IMR-90 (cell line): ENCODE measurements around the gene APOC1. TPM values are rescaled to one million over a fixed set of nuclear protein-coding genes. Genes with fewer than 3 reads are reported as not detected.

Experiments used
- ATAC-seq: fragments of 200-7000 bp; cut with Tn5 transposase; 2 replicates; pipeline ENCODE4 v1.9.1; 2020; ENCODE audit warnings: low read depth, mild to moderate bottlenecking, moderate library complexity
- BruUV-seq: library from RNA; stranded (reverse); fragments of 400-500 nt; replicated peaks from 2 replicates; lab custom pipeline; 2021; lab: Mats Ljungman, UMichigan
- CTCF ChIA-PET: fragments of 300-600 bp; formaldehyde crosslinking; extraction: SDS; loops from one replicate; lab custom pipeline; 2021; ENCODE audit warnings: antibody characterized with exemption; lab: Yijun Ruan, JAX
- POLR2A ChIA-PET: fragments of 300-600 bp; sonication (Branson Sonifier 250); formaldehyde crosslinking; loops from one replicate; lab custom pipeline; 2022; ENCODE audit warnings: antibody characterized with exemption; ENCODE audit not compliant: unreplicated experiment; lab: Charles Lee
- DNase-seq: peaks from one replicate; pipeline ENCODE4 v3.0.0; 2013
- H2AFZ ChIP-seq: replicated peaks from 2 replicates; pipeline ENCODE3; 2013; ENCODE audit warnings: low read length, mild to moderate bottlenecking; ENCODE audit not compliant: poor library complexity
- H2AK5ac ChIP-seq: 2 replicates; pipeline ENCODE4 v1.6.1; 2013; ENCODE audit warnings: low read depth, low read length, inconsistent platforms
- H2AK9ac ChIP-seq: replicated peaks from 2 replicates; pipeline ENCODE3; 2013; ENCODE audit warnings: mild to moderate bottlenecking, low read depth, low read length, moderate library complexity; ENCODE audit not compliant: poor library complexity
- H2BK120ac ChIP-seq: 2 replicates; pipeline ENCODE4 v1.6.1; 2013; ENCODE audit warnings: low read depth, low read length, inconsistent platforms
- H2BK15ac ChIP-seq: 3 replicates; pipeline ENCODE4 v1.6.1; 2013; ENCODE audit warnings: low read depth, low read length, inconsistent platforms
- H2BK20ac ChIP-seq: 2 replicates; pipeline ENCODE4 v1.6.1; 2013; ENCODE audit warnings: low read depth, mild to moderate bottlenecking, inconsistent platforms, low read length, moderate library complexity
- H2BK5ac ChIP-seq: 2 replicates; pipeline ENCODE4 v1.6.1; 2013; ENCODE audit warnings: mild to moderate bottlenecking, low read depth, low read length, inconsistent platforms; ENCODE audit not compliant: poor library complexity, severe bottlenecking
- H3K14ac ChIP-seq: replicated peaks from 2 replicates; pipeline ENCODE4 v1.6.1; 2013; ENCODE audit warnings: low read depth, low read length, inconsistent platforms
- H3K18ac ChIP-seq: 2 replicates; pipeline ENCODE4 v1.6.1; 2013; ENCODE audit warnings: low read depth, low read length, control low read depth
- H3K23ac ChIP-seq: 2 replicates; pipeline ENCODE4 v1.6.1; 2013; ENCODE audit warnings: low read depth, low read length, inconsistent platforms
- H3K27ac ChIP-seq: 2 replicates; pipeline ENCODE4 v1.5.1; 2013; ENCODE audit warnings: mild to moderate bottlenecking, control low read depth, low read length; ENCODE audit not compliant: insufficient read depth
- H3K27me3 ChIP-seq: 2 replicates; pipeline ENCODE4 v1.6.1; 2013; ENCODE audit warnings: low read length; ENCODE audit not compliant: control insufficient read depth, insufficient read depth
- H3K36me3 ChIP-seq: 2 replicates; pipeline ENCODE4 v1.6.1; 2013; ENCODE audit warnings: low read length, mixed read lengths; ENCODE audit not compliant: control insufficient read depth, insufficient read depth
- H3K4ac ChIP-seq: 2 replicates; pipeline ENCODE4 v1.6.1; 2013; ENCODE audit warnings: low read depth, low read length, inconsistent platforms
- H3K4me1 ChIP-seq: 2 replicates; pipeline ENCODE4 v1.6.1; 2013; ENCODE audit warnings: low read length, mixed read lengths; ENCODE audit not compliant: control insufficient read depth, insufficient read depth
- H3K4me2 ChIP-seq: 2 replicates; pipeline ENCODE4 v1.6.1; 2013; ENCODE audit warnings: low read depth, mild to moderate bottlenecking, control low read depth, low read length, moderate library complexity
- H3K4me3 ChIP-seq: 2 replicates; pipeline ENCODE4 v1.5.1; 2013; ENCODE audit warnings: low read depth, mild to moderate bottlenecking, control low read depth, low read length, moderate library complexity; ENCODE audit not compliant: insufficient read depth
- H3K56ac ChIP-seq: 2 replicates; pipeline ENCODE4 v1.6.1; 2013; ENCODE audit warnings: low read length, inconsistent platforms; ENCODE audit not compliant: insufficient read depth; ENCODE audit errors: extremely low read depth
- H3K79me1 ChIP-seq, 2 experiments: 2 replicates each; pipeline ENCODE4 v1.6.1; 2013; ENCODE audit warnings: low read length in 2 of 2, inconsistent platforms in 1 of 2, low read depth in 1 of 2
- H3K9ac ChIP-seq: 2 replicates; pipeline ENCODE4 v1.6.1; 2013; ENCODE audit warnings: low read depth, low read length, control low read depth
- H3K9me1 ChIP-seq: 2 replicates; pipeline ENCODE4 v1.6.1; 2013; ENCODE audit warnings: low read length, inconsistent platforms; ENCODE audit not compliant: insufficient read depth
- H3K9me3 ChIP-seq: 2 replicates; pipeline ENCODE4 v1.6.1; 2013; ENCODE audit warnings: low read length; ENCODE audit not compliant: control insufficient read depth, insufficient read depth
- H4K20me1 ChIP-seq: 2 replicates; pipeline ENCODE4 v1.6.1; 2013; ENCODE audit warnings: low read length, inconsistent platforms; ENCODE audit not compliant: insufficient read depth
- H4K5ac ChIP-seq: 2 replicates; pipeline ENCODE4 v1.6.1; 2013; ENCODE audit warnings: mild to moderate bottlenecking, low read depth, low read length, control low read depth
- H4K8ac ChIP-seq, 2 experiments: 2 replicates each; pipeline ENCODE4 v1.6.1; 2013; ENCODE audit warnings: low read depth in 2 of 2, low read length in 2 of 2, control low read depth in 1 of 2, inconsistent platforms in 1 of 2
- H4K91ac ChIP-seq: 2 replicates; pipeline ENCODE4 v1.6.1; 2013; ENCODE audit warnings: low read depth, low read length, inconsistent platforms; ENCODE audit not compliant: insufficient read depth
- BHLHE40 ChIP-seq: fragments of 150-350 bp; IDR thresholded peaks from 2 replicates; pipeline ENCODE4 v1.6.1; 2016; ENCODE audit warnings: mild to moderate bottlenecking, low read depth, low read length
- CHD1 ChIP-seq: IDR thresholded peaks from 2 replicates; pipeline ENCODE4 v1.6.1; 2012; ENCODE audit warnings: low read depth, low read length, improper control_type of control experiment
- FOS ChIP-seq: fragments of 150-350 bp; IDR thresholded peaks from 2 replicates; pipeline ENCODE4 v1.6.1; 2016; ENCODE audit warnings: low read depth, low read length
- MAFK ChIP-seq: IDR thresholded peaks from 2 replicates; pipeline ENCODE4 v1.6.1; 2012; ENCODE audit warnings: low read depth, low read length, improper control_type of control experiment
- MAZ ChIP-seq: IDR thresholded peaks from 2 replicates; pipeline ENCODE4 v1.6.1; 2012; ENCODE audit warnings: low read depth, mild to moderate bottlenecking, low read length, improper control_type of control experiment, moderate library complexity, borderline replicate concordance
- MXI1 ChIP-seq: IDR thresholded peaks from 2 replicates; pipeline ENCODE4 v1.6.1; 2012; ENCODE audit warnings: low read depth, mild to moderate bottlenecking, low read length, moderate library complexity, borderline replicate concordance
- NFE2L2 ChIP-seq: fragments of 150-350 bp; IDR thresholded peaks from 2 replicates; pipeline ENCODE4 v1.6.1; 2016; ENCODE audit warnings: low read depth, mild to moderate bottlenecking, low read length
- POLR2A ChIP-seq: IDR thresholded peaks from 2 replicates; pipeline ENCODE4 v1.6.1; 2012; ENCODE audit warnings: mild to moderate bottlenecking, low read depth, low read length
- RAD21 ChIP-seq: IDR thresholded peaks from 2 replicates; pipeline ENCODE4 v1.6.1; 2012; ENCODE audit warnings: low read length, improper control_type of control experiment
- SMC3 ChIP-seq: fragments of 150-350 bp; IDR thresholded peaks from 2 replicates; pipeline ENCODE4 v1.6.1; 2016; ENCODE audit warnings: low read depth, mild to moderate bottlenecking, antibody characterized with exemption, low read length, moderate library complexity
- WGBS, 2 experiments: methylation state at CpG; one replicate each; pipeline versions ENCODE4 v1.1.5 to v1.1.7; 2013; ENCODE audit warnings: missing lambda C conversion rate in 2 of 2; ENCODE audit not compliant: insufficient read length in 1 of 2; ENCODE audit errors: extremely low coverage in 2 of 2; 5-methylcytosine and 5-hydroxymethylcytosine counted together
- dilution Hi-C: fragments of 300-500 bp; cut with HindIII; formaldehyde crosslinking; loops from one replicate; pipeline ENCODE4 v1.14.3; 2018; ENCODE audit warnings: low sequenced_read_pairs; ENCODE audit not compliant: unreplicated experiment
- in situ Hi-C: fragments of 300-500 bp; cut with MboI; formaldehyde crosslinking; loops from 3 replicates; pipeline ENCODE4 v1.14.3; 2019; ENCODE audit warnings: low sequenced_read_pairs, inconsistent platforms, mixed read lengths
- intact Hi-C: fragments of 100-400 bp; cut with micrococcal nuclease; formaldehyde crosslinking; loops from 2 replicates; pipeline ENCODE4 v1.10.0; 2022
- polyA plus RNA-seq, 3 experiments: library from polyadenylated mRNA; depleted of rRNA; stranded (reverse); fragments of >200 nt; gene quantifications; 2 replicates each; pipeline ENCODE4 v1.2.3, GENCODE V29; 2012; ENCODE audit warnings: low replicate concordance in 1 of 3
- total RNA-seq: library from RNA; depleted of rRNA; stranded (reverse); fragments of >200 nt; gene quantifications from 2 replicates; pipeline ENCODE4 v1.2.3, GENCODE V29; 2012
- TF ChIP-seq, protein P1 (sequence below): conservative IDR thresholded peaks from 2 replicates; pipeline ENCODE4 v1.5.1; 2012; ENCODE audit warnings: mild to moderate bottlenecking, low read depth, low read length, improper control_type of control experiment
- TF ChIP-seq, protein P2 (sequence below): fragments of 150-350 bp; IDR thresholded peaks from 2 replicates; pipeline ENCODE4 v1.6.1; 2017; ENCODE audit warnings: mild to moderate bottlenecking, antibody characterized with exemption, low read length, low read depth
- TF ChIP-seq, protein P3 (sequence below): fragments of 150-350 bp; IDR thresholded peaks from 2 replicates; pipeline ENCODE4 v1.6.1; 2016; ENCODE audit warnings: low read depth, mild to moderate bottlenecking, low read length, moderate library complexity, borderline replicate concordance

Gene APOC1
- total and polyA plus RNA-seq, 2 of the 4 experiments (the other 2 are of a cell fraction) = 1.1 TPM; not detected in 1

DNA sequence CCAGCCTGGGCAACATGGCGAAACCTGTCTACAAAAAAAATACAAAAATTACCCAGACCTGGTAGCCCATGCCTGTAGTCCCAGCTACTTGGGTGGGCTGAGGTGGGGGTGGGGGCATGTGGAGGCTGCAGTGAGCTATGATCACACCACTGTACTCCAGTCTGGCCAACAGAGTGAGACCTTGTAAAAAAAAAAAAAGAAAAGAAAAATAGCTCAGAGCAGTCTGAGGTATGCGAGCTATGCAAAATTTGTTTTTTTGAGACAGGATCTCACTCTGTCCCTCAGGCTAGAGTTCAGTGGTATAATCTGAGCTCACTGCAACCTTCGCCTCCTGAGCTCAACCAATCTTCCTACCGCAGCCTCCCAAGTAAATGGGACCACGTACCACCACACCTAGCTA is 30.5 kb upstream of the APOC1 start:
- Histone ChIP-seq H3K18ac (no peak overlapping the region), H2AFZ (no peak overlapping the region), H2AK9ac (no peak overlapping the region), H3K27me3 (no peaks in the 10 kb centered on the region), H3K14ac (no peak overlapping the region), H4K20me1 (no peaks in the 10 kb centered on the region), H2BK15ac (no peak overlapping the region), H2AK5ac (no peak overlapping the region), H3K9ac (no peak overlapping the region), H3K4me2 (no peak overlapping the region), H3K56ac (no peak overlapping the region), H2BK120ac (peak overlapping the region; percentile 2; the same call in 1 of the 2 replicates), H4K8ac (0 out of 4 replicates have a peak overlapping the region, but pooled peaks of 1 of the 2 experiments have one; percentile 4), H3K79me1 (peaks cover 8 to 32% of the 10 kb centered on the region in 2 experiments; a peak in 3 of 4 replicates), H3K9me1 (peaks cover 8% of the 10 kb centered on the region; the same call in 1 of the 2 replicates), H3K4ac (peak overlapping the region; percentile 42; the same call in 1 of the 2 replicates), H3K4me3 (no peak overlapping the region), H3K9me3 (no peaks in the 10 kb centered on the region), H3K27ac (peak overlapping the region; percentile 29; the same call in 1 of the 2 replicates), H3K23ac (no peak overlapping the region), H4K5ac (no peak overlapping the region), H3K4me1 (0 out of 2 replicates have a peak, but pooled peaks cover 1% of the 10 kb centered on the region), H3K36me3 (peaks cover 47% of the 10 kb centered on the region), H4K91ac (no peak overlapping the region), H2BK20ac (no peak overlapping the region), H2BK5ac (no peak overlapping the region)
- DNase-seq = no peak
- no TSS peak for BruUV-seq
- peak; percentile 84 for ATAC-seq
- dilution Hi-C loops (no loop called here), in situ Hi-C loops (no loop called here), intact Hi-C loops (no loop called here)
- CTCF ChIA-PET = no interaction called here
- TF ChIP-seq FOS (no peak), CHD1 (no peak), BHLHE40 (no peak), NFE2L2 (no peak), POLR2A (no peak), RAD21 (no peak), MXI1 (no peak), MAFK (no peak), SMC3 (no peak), MAZ (no peak)
- TF ChIP-seq, protein P1, sequence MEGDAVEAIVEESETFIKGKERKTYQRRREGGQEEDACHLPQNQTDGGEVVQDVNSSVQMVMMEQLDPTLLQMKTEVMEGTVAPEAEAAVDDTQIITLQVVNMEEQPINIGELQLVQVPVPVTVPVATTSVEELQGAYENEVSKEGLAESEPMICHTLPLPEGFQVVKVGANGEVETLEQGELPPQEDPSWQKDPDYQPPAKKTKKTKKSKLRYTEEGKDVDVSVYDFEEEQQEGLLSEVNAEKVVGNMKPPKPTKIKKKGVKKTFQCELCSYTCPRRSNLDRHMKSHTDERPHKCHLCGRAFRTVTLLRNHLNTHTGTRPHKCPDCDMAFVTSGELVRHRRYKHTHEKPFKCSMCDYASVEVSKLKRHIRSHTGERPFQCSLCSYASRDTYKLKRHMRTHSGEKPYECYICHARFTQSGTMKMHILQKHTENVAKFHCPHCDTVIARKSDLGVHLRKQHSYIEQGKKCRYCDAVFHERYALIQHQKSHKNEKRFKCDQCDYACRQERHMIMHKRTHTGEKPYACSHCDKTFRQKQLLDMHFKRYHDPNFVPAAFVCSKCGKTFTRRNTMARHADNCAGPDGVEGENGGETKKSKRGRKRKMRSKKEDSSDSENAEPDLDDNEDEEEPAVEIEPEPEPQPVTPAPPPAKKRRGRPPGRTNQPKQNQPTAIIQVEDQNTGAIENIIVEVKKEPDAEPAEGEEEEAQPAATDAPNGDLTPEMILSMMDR = no peak
- TF ChIP-seq, protein P2, sequence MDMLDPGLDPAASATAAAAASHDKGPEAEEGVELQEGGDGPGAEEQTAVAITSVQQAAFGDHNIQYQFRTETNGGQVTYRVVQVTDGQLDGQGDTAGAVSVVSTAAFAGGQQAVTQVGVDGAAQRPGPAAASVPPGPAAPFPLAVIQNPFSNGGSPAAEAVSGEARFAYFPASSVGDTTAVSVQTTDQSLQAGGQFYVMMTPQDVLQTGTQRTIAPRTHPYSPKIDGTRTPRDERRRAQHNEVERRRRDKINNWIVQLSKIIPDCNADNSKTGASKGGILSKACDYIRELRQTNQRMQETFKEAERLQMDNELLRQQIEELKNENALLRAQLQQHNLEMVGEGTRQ = no peak
- TF ChIP-seq, protein P3, sequence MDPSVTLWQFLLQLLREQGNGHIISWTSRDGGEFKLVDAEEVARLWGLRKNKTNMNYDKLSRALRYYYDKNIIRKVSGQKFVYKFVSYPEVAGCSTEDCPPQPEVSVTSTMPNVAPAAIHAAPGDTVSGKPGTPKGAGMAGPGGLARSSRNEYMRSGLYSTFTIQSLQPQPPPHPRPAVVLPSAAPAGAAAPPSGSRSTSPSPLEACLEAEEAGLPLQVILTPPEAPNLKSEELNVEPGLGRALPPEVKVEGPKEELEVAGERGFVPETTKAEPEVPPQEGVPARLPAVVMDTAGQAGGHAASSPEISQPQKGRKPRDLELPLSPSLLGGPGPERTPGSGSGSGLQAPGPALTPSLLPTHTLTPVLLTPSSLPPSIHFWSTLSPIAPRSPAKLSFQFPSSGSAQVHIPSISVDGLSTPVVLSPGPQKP = no peak
- WGBS, 2 experiments = no CpG with 5 or more reads among the region's 5 CpGs
- POLR2A ChIA-PET = no interaction called here
